T-helper 17 cell (primary cell): Measurements from ENCODE around the gene CEP76. TPM values are rescaled to one million over a fixed set of nuclear protein-coding genes. Genes with fewer than 3 reads are reported as not detected.

Experiments
- ATAC-seq: fragments of 150-1000 bp; cut with Tn5 transposase; 2 replicates; pipeline ENCODE4 v1.10.0; 2021; ENCODE audit warnings: mild to moderate bottlenecking, moderate library complexity
- DNase-seq, 3 donors: peaks; one replicate each; pipeline versions ENCODE4 v3.0.0 to v3.0.0-alpha.2; 2020 to 2021
- H3K9me3 ChIP-seq: one replicate; pipeline ENCODE4 v1.7.0; 2013; ENCODE audit warnings: low read length, mild to moderate bottlenecking; ENCODE audit not compliant: control insufficient read depth, poor library complexity, severe bottlenecking
- H3K27ac Mint-ChIP-seq: one replicate; pipeline ENCODE4 v1.8.0; 2022; ENCODE audit warnings: mild to moderate bottlenecking, moderate library complexity, mixed read lengths
- H3K27me3 Mint-ChIP-seq: one replicate; pipeline ENCODE4 v1.8.0; 2022; ENCODE audit warnings: mixed read lengths
- H3K36me3 Mint-ChIP-seq: one replicate; pipeline ENCODE4 v1.8.0; 2022; ENCODE audit warnings: low read depth, mixed read lengths
- H3K4me1 Mint-ChIP-seq: one replicate; pipeline ENCODE4 v1.8.0; 2022; ENCODE audit warnings: mild to moderate bottlenecking, mixed read lengths
- H3K4me3 Mint-ChIP-seq: one replicate; pipeline ENCODE4 v1.8.0; 2022; ENCODE audit warnings: mild to moderate bottlenecking, moderate library complexity, mixed read lengths
- total RNA-seq, 4 donors: library from RNA in 2 of 4; stranded (reverse) in 2 of 4; gene quantifications; one replicate each; pipeline ENCODE4 v1.2.3 and lab custom pipeline; 2022 to 2026

Gene CEP76
- total RNA-seq, 2 donors from 2014 or later = 8.9 to 10.5 TPM

DNA sequence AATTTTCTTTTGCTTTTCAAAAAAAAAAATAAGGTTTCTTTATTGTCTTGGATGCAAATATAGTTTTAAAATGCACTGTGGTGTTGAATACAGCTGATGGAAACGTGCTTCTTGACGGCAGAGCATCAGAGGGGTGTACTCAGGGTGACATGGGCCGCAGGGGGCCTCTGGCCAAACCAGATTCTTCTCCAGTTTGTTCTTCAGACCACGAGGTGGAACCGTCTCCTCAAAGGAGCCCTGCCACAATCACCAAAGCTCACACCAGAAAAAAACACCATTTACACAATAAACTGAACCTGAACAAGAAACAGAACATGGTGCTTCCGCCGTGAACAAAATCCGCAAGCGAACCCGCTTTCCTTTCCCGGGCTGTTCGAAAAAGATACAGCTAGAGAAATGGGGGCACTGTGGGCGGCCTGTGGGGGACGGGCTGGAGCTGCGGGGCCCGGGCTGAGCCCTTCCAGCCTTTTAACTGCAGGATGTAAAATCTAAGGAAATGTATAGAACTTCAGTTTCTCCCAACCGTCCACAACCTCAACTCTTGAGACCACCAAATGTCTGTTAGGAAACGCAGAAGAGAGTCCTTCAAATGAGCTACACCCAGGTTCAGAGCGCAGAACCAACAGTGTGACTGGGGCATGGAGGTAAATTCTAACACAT, 34.9 kb upstream of the CEP76 start:
- DNase-seq = no peak
- no peaks in the 10 kb centered on the region for H3K36me3 Mint-ChIP-seq

DNA sequence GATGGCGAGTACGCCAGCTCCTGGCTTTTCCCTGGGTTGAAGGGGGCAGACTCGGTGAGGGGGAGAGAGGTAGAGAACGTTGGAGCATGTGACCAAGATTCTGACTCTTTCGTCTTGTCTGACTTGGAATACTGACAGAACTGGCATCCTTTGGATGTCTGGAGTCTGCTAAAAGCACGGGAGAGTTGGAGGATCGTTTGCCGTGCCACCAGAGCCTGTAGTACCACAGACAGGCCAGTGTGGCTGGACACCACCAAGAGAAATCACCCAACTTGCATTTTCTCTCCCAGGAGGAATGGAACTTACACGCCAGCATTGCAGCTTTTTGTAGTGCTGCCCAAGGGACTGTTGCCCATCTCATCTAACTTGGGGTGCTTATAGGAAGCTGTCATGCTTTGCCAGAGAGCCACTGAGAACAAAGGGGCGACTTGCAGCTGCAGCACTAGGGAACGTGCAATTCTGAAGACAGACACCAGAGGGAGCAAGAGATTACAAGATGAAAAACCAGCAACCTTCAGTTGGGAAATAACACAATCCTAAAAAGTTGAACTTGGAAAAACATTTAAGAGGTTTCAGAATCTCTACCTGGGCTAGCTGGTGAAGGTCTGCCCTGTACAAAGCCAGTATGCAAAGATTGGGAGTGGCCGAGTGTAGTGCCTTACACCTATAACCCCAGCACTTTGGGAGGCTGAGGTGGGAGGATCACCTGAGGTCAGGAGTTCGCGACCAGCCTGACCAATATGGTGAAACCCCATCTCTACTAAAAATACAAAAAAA, 24.4 kb upstream of the CEP76 start:
- DNase-seq = peak; percentile 13 to 56 (median 26)
- no peaks in the 10 kb centered on the region for H3K27me3 Mint-ChIP-seq
- peak overlapping the region; percentile 39 for H3K27ac Mint-ChIP-seq
- H3K4me1 Mint-ChIP-seq = peaks cover 6% of the 10 kb centered on the region
- no peaks in the 10 kb centered on the region for H3K9me3 ChIP-seq
- peaks cover under 1% of the 10 kb centered on the region for H3K36me3 Mint-ChIP-seq
- peak; percentile 76 for ATAC-seq
- H3K4me3 Mint-ChIP-seq = no peak overlapping the region

More for the DNA sequence above, 34.9 kb upstream of the CEP76 start:
- Mint-ChIP-seq H3K27me3 (no peaks in the 10 kb centered on the region), H3K4me3 (no peak overlapping the region), H3K27ac (no peak overlapping the region), H3K4me1 (no peaks in the 10 kb centered on the region)
- H3K9me3 ChIP-seq = no peaks in the 10 kb centered on the region
- no peak for ATAC-seq

DNA sequence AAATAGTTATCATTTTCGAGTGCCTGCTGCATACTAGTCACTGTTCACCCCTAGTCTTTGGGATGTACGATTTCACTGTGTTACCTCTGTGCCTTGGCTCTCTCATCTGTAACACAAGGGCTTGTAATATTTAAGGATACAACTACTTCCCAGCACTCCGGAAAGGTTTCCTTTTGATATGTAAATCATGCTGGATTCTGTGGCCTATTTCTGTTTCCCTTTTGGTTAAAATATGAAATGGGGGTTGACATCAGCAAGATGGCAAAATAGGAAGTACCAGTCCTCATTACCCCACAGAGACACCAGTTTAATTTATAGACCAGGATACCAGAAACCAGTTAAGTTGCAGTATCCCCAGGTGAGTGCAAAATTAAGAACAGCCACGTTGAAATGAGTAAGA, 23.8 kb upstream of the CEP76 start:
- peaks cover 3% of the 10 kb centered on the region for H3K36me3 Mint-ChIP-seq
- H3K27ac Mint-ChIP-seq = peak overlapping the region; percentile 39
- peaks cover 9% of the 10 kb centered on the region for H3K4me1 Mint-ChIP-seq

DNA sequence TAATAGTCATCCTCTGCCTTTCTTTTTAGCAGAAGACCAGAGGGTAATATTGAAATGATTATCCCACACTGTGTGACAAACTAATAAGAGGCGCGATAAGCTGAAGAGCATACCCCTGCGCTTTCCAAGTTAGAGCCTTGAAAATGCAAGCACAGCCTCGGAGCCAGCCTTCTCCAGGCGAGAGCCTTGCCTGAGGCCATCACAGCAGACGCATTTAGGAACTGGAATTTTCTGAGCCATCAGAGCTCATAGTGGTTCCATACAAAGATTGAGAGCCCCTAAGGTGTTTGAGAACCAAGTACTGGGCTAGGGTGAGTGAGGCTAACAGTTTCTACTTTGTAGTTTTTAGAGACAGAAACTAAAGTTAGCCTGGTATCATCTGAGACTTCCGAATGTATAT, 20.2 kb upstream of the CEP76 start:
- H3K36me3 Mint-ChIP-seq = peaks cover 5% of the 10 kb centered on the region
- peak overlapping the region; percentile 84 for H3K27ac Mint-ChIP-seq
- H3K4me3 Mint-ChIP-seq = no peak overlapping the region
- peaks cover 10% of the 10 kb centered on the region for H3K4me1 Mint-ChIP-seq
- DNase-seq = no peak
- no peaks in the 10 kb centered on the region for H3K27me3 Mint-ChIP-seq
- H3K9me3 ChIP-seq = no peaks in the 10 kb centered on the region
- ATAC-seq = no peak

More for the DNA sequence above, 23.8 kb upstream of the CEP76 start:
- Mint-ChIP-seq H3K27me3 (no peaks in the 10 kb centered on the region), H3K4me3 (no peak overlapping the region)
- ATAC-seq (no peak), DNase-seq (no peak)
- no peaks in the 10 kb centered on the region for H3K9me3 ChIP-seq

DNA sequence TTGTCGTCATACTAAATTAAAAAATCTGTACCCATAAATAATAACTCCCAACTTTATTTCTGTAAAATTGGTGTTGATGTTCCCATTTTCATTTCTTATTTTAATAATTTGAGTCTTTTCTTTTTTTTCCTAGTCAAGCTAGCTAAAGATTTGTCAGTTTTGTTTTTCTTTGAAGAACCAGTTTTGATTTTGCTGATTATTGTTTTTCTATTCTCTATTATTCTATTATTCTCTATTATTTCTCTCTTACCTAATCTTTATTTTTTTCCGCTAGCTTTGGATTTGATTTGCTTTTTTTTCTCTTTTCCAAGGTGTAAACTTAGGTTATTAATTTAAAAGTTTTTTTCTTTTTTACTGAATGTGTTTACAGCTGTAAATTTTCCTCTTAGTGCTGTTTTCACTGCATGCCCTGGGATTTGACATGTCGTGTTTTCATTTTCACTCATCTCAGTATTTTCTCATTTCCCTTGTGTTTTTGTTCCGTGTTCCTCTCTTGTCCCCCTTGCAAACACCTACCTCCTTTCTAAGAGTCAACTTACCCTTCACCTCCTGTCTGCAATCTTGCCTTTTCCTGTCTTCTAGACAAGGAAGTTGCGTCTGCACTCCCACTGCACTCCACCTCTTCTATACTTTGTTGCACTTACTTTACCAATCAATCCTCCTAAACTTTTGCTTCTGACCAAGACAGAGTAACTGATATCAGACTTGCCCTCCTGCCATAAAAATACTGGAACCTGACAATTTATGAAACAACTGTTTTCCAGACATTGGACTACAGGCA, 19.2 kb upstream of the CEP76 start:
- peaks cover 10% of the 10 kb centered on the region for H3K36me3 Mint-ChIP-seq
- ATAC-seq = no peak
- H3K27ac Mint-ChIP-seq = peak overlapping the region; percentile 84

DNA sequence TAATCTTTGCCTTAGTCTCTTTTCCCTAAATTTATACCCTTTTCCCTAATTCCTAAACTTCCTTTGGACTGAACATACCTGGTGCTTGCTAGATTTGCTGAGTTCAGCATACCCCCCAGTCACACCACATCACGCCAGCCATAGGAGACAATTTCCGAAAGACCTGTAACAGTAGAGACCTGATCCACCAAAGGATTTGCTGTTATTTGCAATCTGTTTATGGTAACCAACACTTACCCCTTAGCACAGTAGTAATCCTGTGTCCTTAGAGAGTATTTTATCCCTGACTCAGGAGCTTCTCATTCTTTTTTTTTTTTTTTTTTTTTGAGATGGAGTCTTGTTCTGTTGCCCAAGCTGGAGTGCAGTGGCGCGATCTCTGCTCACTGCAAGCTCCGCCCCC, 8.9 kb upstream of the CEP76 start:
- DNase-seq (no peak), ATAC-seq (no peak)
- no peaks in the 10 kb centered on the region for H3K9me3 ChIP-seq
- Mint-ChIP-seq H3K27me3 (no peaks in the 10 kb centered on the region), H3K36me3 (peaks cover 5% of the 10 kb centered on the region), H3K27ac (peak overlapping the region; percentile 63), H3K4me1 (peaks cover 4% of the 10 kb centered on the region), H3K4me3 (no peak overlapping the region)

More for the DNA sequence above, 19.2 kb upstream of the CEP76 start:
- Mint-ChIP-seq H3K4me1 (peaks cover 11% of the 10 kb centered on the region), H3K27me3 (no peaks in the 10 kb centered on the region), H3K4me3 (no peak overlapping the region)
- no peaks in the 10 kb centered on the region for H3K9me3 ChIP-seq
- DNase-seq = no peak

DNA sequence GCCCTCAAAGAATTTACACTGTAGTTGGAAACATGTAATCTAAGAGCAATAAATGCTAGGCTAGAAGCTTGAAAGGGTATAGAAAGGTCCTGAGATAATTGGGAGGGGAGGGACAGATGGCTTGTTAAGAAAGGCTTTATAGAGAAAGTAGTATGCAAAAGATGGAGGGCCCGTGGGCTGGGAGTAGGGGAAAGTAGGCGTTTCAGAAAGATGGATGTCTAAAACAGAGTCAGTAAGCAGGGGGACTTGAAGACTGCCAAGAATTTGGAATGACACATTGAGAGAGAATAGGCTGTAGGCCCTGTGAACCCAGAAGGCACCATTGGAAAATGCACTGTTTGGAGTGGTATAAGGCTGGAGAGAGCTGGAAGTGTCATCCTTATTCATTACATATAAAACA, 1.1 kb upstream of the CEP76 start:
- DNase-seq = no peak
- H3K27me3 Mint-ChIP-seq = no peaks in the 10 kb centered on the region

DNA sequence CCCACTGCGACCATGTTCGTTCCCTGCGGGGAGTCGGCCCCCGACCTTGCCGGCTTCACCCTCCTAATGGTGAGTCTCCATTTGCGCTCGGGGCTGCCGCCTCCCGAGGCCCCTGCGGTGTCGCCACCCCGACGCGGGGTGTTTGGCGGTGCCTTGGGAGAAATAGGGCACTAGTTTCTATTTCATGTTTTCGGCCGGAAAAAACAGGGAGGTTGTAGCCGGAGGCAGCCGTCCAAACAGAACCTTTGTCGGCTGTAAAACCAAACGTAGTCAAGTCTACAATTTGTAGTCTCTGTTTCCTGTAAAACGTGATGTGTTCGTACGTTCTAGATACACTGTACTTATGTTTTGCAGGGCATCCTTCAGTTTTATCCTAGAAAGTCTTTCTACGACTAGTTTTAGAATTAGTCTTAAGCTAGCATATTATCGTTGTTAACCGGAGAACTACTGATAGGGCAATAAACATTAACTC, 609 bp upstream of the CEP76 start:
- H3K27ac Mint-ChIP-seq = peak overlapping the region; percentile 97
- peaks cover 39% of the 10 kb centered on the region for H3K4me1 Mint-ChIP-seq
- peaks cover 7% of the 10 kb centered on the region for H3K36me3 Mint-ChIP-seq

More for the DNA sequence above, 1.1 kb upstream of the CEP76 start:
- H3K9me3 ChIP-seq = no peaks in the 10 kb centered on the region
- peak overlapping the region; percentile 97 for H3K4me3 Mint-ChIP-seq
- peak overlapping the region; percentile 97 for H3K27ac Mint-ChIP-seq
- H3K36me3 Mint-ChIP-seq = peaks cover 5% of the 10 kb centered on the region
- ATAC-seq = no peak
- H3K4me1 Mint-ChIP-seq = peaks cover 37% of the 10 kb centered on the region

DNA sequence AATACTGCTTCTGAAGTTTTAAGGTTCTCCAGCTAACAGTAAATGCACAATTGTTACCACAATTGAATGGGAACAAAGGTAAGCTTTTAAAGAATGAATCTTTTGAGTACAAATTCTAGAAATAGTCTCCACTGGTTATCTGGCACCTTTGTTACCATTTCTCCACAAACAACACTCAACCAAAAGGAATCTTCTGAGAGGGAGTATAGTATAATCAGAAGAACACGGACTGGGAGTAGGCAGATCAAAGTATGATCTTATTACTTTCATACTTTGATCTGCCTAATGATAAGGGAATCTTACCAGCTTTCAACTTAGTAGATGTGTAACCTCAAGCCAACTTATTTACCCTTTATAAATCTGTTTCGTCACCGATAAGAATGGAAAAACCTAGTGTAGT, 1.4 kb downstream of the CEP76 start:
- ATAC-seq (no peak), DNase-seq (no peak)
- Mint-ChIP-seq H3K27me3 (no peaks in the 10 kb centered on the region), H3K4me1 (peaks cover 39% of the 10 kb centered on the region), H3K4me3 (peak overlapping the region; percentile 97), H3K36me3 (peaks cover 7% of the 10 kb centered on the region), H3K27ac (peak overlapping the region; percentile 97)
- H3K9me3 ChIP-seq = no peaks in the 10 kb centered on the region

More for the DNA sequence above, 609 bp upstream of the CEP76 start:
- DNase-seq (no peak), ATAC-seq (peak; percentile 55)
- H3K9me3 ChIP-seq = no peaks in the 10 kb centered on the region
- Mint-ChIP-seq H3K4me3 (peak overlapping the region; percentile 97), H3K27me3 (no peaks in the 10 kb centered on the region)

DNA sequence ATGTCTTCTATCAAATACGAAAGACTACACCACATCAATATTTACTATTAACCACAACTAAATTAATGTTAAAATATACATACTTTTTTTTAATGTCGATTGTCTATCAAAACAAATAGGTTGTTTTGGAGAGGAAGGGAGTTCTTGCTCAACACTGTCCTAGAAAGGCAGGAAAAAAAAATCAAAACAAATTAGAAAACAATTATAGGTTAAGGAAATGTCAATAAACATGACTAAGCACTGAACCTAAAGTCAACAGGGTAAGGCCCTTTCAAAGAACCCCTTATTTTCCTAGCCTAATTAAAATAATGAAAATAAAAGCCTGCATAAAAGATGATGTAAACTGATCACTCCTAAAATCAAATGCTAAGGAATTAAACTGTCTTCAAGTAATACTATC, 2.8 kb downstream of the CEP76 start:
- Mint-ChIP-seq H3K4me1 (peaks cover 31% of the 10 kb centered on the region), H3K27ac (no peak overlapping the region), H3K27me3 (no peaks in the 10 kb centered on the region), H3K4me3 (no peak overlapping the region), H3K36me3 (peaks cover 7% of the 10 kb centered on the region)
- no peaks in the 10 kb centered on the region for H3K9me3 ChIP-seq
- ATAC-seq (no peak), DNase-seq (no peak)

DNA sequence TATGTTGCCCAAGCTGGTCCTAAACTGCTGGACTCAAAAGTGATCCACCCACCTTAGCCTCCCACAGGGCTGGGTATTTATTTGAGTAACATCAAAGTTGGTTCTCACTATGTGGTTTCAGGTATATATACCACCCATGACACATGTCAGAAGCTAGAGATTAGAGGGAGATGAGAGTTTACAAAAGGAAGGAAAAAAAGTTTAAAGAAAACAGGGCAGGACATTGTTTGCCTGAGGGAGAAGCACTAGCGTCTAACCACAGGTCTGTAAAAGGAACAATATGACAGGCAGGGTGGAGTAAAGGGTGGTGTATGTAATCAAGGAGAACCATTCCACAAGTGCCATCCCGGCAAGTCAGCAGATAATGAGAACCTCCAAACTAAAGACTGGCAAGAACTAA, 8.5 kb downstream of the CEP76 start:
- peaks cover 10% of the 10 kb centered on the region for H3K4me1 Mint-ChIP-seq
- no peak overlapping the region for H3K4me3 Mint-ChIP-seq
- no peak overlapping the region for H3K27ac Mint-ChIP-seq
- no peaks in the 10 kb centered on the region for H3K9me3 ChIP-seq
- no peak for DNase-seq
- H3K36me3 Mint-ChIP-seq = peaks cover 7% of the 10 kb centered on the region
- ATAC-seq = no peak
- H3K27me3 Mint-ChIP-seq = no peaks in the 10 kb centered on the region

DNA sequence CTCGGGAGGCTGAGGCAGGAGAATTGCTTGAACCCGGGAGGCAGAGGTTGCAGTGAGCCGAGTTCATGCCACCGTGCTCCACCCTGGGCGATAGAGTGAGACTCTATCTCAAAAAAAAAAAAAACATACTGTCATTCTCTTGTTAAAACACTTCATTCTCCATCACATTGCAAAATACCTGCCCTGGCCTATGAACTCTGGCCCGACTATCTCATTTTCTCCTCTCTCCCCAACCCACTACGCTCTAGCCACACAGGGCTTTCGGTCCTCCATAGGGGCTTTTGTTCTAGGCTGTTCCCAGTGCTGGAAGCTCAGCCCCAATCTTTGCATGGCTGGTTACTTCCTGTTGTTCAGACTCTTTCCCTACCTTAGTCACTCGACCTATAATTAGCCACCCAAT, 10.3 kb downstream of the CEP76 start:
- ATAC-seq (no peak), DNase-seq (no peak)
- Mint-ChIP-seq H3K4me1 (peaks cover 8% of the 10 kb centered on the region), H3K27ac (no peak overlapping the region), H3K36me3 (peaks cover 5% of the 10 kb centered on the region), H3K4me3 (no peak overlapping the region), H3K27me3 (no peaks in the 10 kb centered on the region)
- H3K9me3 ChIP-seq = no peaks in the 10 kb centered on the region

DNA sequence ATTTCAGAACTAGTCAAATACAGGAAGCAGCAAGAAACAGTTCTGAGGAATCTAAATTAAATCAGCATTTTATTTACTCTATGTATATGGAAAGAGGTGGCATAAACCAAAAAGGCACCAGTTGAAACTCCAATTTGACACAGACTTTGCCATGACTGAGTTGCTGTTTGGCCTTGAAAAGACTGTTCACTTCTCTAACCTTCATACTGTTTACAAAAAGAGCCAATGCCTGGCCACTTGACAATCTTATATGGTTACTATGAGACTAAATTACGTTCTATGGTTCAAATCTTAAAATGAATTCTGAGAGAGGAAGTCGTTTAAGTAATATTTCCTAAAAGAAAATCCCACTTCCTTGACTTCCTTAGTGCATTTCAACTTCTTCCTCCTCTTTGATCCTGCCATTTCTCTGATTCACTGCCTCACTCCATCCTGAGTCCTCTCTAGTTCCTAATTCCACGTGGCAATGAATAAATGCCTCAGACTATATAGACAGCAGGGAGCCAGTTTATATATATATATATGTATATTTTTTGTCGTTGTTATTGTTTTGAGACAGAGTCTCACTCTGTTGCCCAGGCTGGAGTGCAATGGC, 13.2 kb downstream of the CEP76 start:
- peaks cover 8% of the 10 kb centered on the region for H3K4me1 Mint-ChIP-seq
- peaks cover 5% of the 10 kb centered on the region for H3K36me3 Mint-ChIP-seq
- ATAC-seq = no peak
- no peak overlapping the region for H3K27ac Mint-ChIP-seq
- no peak overlapping the region for H3K4me3 Mint-ChIP-seq
- DNase-seq = no peak
- no peaks in the 10 kb centered on the region for H3K9me3 ChIP-seq
- H3K27me3 Mint-ChIP-seq = no peaks in the 10 kb centered on the region
